HG03039 (cell line): ENCODE data around the gene MAP4K3.
"Not testable (repeated sequence)": the region's sequence is repeated elsewhere in the genome, so short reads cannot be mapped to it uniquely, and the experiment has no call there.

Experiments
- ATAC-seq: cut with Tn5 transposase; IDR thresholded peaks from one replicate; pipeline ENCODE4 v1.9.1; 2021; ENCODE audit warnings: mild to moderate bottlenecking, moderate library complexity; ENCODE audit not compliant: unreplicated experiment

MAP4K3 gene

DNA sequence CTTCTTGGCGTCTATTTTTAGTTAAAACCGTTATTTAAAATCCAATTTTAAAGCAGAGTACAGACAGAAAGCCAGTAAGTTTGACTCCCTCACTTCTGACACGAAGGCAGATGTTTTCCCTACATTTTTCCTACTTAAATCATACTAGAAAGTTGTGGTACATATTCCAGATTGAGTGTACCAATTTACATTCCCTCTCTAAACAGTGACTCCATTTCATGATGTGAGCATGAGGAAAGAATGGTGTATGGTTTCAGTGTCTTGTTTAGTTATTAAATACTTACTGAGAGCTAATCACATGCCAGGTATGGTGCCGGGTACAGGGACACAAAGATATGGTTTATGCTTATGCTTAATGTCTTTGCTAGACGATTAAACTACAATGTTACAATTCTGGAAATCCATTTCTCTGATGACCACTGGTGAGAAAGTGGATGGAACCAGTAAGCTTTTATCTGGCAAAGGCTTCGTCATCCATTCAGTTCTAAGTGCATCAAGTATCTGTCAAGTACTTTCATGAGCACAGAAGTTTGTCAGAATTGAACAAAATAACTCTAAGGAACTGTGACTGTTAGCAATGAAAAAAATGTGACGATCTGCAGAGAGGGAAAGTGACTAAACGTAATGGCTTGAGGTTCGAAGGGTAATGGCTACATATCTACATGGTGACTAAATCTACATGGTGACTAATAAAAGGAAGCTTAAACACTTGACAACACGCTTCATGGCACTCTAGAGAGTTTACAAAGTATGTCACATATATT lies 25.7 kb downstream of the MAP4K3 start:
- ATAC-seq = no peak

DNA sequence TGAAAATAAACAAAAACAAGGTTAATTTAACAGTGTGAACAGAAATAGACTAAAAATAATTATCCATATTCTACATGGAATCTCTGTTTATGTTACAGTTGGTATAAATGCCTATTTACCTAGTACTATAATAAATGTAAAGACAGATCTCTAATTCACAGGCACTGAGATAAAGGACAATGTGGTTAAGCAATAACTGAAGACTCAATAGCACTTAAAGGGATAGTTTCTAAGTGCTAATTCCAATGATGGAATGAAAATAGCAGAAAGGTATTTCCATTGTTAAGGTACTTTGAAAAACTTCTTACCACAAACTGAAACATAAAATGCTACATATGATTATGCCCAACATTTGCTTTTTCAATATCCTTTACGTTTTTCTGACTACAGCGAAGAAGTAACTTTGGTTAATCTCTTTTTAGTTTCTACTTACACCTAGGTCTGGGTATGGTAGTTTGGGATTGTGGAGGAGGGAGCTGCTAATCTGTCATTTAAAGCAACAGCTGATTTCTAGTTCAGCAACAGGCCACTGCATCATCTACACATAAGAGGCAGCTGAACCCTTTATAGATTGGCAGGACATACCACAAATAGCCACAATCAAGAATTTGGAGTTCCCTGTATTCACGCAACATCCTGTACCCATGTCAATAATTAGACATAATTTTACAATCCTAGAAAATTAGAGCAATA lies 27.2 kb downstream of the MAP4K3 start:
- ATAC-seq = no peak

- ATAC-seq = peak; percentile 37
Measured at GRCh38 chr2:39408351-39409136, 28.5 kb downstream of the MAP4K3 start.

DNA sequence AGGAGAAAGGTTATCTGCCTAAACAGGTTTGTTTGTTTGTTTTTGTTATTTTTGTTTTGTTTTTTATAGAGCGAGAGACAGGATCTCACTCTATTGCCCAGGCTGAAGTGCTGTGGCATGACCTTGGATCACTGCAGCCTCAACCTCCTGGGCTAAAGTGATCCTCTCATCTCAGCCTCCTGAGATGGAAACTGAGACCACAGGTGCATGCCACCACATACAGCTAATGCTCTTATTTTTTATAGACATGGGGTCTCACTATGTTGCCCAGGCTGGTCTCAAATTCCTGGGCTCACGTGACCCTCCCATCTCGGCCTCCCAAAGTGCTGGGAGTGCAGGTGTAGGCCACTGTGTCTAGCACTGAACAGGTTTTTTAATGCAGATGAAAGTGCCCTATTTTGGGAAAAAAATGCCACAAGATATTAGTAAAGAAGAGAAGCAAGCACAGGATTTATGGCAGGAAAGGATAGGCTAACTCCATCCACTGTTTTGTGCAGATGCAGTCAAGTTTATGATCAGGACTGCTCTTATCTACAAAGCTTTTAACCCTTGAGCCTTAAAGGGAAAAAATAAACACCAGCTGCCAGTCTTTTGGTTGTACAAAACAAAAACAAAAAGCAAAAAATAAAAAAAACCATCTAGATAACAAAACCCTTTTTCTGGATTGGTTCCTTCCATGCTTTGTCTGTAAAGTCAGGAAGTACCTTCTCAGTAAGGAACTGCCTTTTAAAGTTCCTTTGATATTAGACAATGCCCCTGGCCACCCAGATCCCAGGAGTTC lies 29.4 kb downstream of the MAP4K3 start:
- no peak for ATAC-seq

GRCh38 chr2:39405364-39405763 lies 31.7 kb downstream of the MAP4K3 start:
- ATAC-seq = no peak

DNA sequence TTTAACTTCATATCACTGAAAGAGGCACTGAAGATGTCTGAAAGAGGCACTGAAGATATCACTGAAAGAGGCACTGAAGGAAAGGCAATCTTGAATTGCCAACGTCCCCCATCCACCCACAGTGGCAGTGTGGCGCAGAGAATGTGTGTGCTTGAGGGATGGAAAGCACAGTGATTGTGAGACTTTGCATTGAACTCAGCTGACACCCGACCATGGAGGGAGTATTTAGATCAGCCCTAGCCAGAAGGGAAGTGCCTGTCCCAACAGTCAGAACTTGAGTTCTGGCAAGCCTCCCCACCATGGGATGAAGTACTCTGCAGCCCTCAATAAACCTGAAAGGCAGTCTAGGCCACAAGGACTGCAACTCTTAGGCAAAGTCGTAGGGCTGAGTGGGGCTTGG lies 33.8 kb downstream of the MAP4K3 start:
- peak; percentile 57 for ATAC-seq

- ATAC-seq = no peak
Measured at GRCh38 chr2:39401319-39401718, 35.8 kb downstream of the MAP4K3 start.

DNA sequence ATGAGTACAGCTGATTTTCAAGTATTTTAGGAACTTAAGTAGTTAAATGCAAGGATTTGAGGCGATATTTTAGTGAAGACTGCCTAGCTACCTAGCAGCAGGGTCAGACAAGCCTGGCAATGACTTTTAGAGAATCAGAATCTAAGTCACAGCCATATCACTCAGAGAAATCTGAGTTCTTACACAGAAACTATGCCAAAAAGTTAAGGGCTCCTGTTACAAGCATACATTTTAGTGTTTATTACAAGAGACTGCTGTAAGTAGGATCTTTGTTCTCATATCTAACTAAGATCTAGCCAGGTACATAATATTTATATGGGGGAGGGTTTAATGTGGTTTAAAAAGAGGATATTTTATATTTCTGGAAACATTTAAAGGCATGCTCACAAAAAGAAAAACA lies 37.5 kb downstream of the MAP4K3 start:
- no peak for ATAC-seq

- ATAC-seq = no peak
Measured at GRCh38 chr2:39395313-39395712, 41.8 kb downstream of the MAP4K3 start.

DNA sequence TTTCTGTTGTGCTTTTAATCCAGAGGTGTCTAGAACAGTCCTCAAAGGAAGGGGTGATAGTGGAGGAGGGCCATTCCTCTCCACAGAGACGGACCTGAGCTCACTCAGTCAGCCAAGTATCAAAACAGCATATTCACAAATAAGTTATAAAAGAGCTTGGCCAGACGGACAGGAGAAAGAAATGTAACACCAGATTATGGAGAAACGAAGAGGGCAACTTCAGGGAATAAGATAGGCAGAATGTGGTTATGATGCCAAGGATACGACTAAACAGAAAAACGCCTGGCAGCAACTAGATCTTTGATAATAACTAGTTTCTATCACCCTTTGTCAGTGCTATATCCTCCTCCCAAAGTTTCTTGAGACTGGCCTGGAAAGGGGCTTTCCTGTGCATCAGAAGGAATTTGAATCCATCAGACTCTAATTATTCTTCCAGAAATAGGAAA lies 42.5 kb downstream of the MAP4K3 start:
- no peak for ATAC-seq

GRCh38 chr2:39392672-39393071 lies 44.4 kb downstream of the MAP4K3 start:
- no peak for ATAC-seq

DNA sequence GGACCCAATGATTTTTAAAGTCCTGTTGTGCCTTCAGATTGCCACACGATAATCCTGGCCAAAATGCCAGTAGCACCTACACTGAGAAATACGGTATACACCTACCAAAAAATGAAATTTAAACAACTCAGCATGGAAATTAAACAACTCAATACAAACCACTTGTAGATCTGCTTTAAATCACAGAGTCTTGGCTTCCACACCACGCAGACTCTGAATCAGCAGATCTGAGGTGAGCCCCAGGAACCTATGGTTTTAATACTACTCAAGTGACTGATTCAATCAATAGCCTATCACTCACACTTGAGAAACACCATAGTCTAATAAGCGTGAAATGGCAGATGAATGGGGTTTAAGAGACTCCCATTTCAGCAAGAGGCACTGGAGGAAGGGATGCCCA lies 46.9 kb downstream of the MAP4K3 start:
- ATAC-seq = no peak

GRCh38 chr2:39386064-39386463 lies 51.0 kb downstream of the MAP4K3 start:
- no peak for ATAC-seq

DNA sequence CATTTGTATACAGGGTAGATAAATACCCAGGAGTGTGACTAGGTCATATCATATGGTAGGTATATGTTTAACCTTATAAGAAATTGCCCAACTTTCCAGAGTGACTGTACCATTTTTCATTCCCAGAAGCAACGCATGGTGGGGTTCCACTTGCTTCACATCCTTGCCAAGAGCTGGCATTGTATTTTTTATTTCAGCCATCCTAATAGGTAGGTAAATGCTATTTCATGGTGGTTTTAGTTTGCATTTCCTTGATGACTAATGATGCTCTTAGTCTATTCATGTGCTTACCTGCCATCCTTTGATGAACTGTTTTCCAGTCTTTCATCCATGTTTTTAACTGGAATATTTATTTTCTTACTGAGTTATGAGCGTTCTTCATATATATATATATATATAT lies 51.9 kb downstream of the MAP4K3 start:
- ATAC-seq = no peak

DNA sequence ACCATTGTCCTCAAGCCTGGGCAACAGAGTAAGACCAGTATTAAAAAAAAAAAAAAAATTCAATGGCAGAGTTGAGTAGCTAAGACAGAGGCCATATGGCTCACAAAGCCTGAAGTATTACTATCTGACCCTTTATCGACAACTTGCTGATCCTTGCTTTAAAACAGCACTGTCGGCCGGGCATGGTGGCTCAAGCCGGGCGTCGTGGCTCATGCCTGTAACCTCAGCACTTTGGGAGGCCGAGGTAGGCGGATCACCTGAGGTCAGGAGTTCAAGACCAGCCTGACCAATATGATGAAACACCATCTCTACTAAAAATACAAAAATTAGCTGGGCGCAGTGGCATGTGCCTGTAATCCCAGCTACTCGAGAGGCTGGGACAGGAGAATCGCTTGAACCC lies 53.0 kb downstream of the MAP4K3 start:
- not testable (repeated sequence) for ATAC-seq

DNA sequence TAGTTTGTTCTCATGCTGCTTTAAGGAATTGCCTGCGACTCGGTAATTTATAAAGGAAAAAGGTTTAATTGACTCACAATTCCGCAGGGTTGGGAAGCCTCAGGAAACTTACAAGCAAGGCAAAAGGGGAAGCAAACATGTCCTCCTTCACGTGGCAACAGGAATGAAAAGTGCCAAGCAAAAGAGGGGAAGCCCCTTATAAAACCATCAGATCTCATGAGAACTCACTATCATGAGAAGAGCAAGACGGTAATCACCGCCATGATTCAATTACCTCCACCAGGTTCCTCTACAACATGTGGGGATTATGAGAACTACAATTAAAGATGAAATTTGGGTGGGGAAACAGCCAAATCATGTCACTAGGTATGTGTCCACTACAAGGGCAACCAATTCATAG lies 53.9 kb downstream of the MAP4K3 start:
- ATAC-seq = no peak

DNA sequence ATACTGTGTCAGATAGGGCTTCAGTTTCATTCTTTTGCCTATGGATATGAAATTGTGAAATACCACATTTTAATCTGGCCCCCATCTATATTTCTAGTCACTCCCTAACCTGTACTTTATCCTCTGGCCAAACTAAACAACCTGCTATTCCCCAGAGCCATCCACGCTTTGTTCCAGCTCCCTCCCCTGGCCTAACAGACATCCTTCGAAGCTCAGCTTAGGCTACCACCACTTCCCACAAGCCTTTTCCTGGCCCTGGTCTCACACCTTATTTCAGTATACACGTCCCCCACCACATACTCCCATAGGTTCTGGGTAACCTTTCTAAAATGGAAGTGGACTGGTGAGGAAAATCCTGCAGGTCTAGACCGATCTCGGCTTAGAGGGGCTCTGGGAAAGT lies 55.4 kb downstream of the MAP4K3 start:
- no peak for ATAC-seq

DNA sequence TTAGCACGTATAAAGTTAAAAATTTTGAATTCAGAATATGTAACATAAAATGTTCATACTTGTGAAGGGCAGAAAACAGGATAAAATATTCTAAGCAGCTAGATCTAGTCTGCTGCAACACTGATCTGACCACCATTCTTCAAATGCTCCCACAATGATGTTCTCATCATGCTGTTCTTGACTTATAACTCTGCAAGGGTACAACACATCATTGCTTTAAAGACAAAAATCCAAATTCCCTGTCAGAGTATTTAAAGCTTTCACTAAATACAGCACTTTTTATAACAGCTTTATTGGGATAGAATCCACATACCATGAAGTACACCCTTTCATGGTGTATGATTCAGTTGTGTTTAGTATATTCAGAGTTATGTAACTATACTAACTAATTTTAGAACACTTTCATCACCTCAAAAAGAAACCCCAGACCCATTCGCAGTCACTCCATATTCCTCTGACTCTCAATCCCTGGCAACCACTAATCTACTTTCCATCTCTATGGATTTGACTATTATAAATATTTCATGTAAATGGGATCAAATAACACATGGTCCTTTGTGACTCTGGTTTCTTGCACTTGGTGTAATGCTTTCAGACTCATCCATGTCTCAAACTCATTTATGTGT lies 56.4 kb downstream of the MAP4K3 start:
- no peak for ATAC-seq

DNA sequence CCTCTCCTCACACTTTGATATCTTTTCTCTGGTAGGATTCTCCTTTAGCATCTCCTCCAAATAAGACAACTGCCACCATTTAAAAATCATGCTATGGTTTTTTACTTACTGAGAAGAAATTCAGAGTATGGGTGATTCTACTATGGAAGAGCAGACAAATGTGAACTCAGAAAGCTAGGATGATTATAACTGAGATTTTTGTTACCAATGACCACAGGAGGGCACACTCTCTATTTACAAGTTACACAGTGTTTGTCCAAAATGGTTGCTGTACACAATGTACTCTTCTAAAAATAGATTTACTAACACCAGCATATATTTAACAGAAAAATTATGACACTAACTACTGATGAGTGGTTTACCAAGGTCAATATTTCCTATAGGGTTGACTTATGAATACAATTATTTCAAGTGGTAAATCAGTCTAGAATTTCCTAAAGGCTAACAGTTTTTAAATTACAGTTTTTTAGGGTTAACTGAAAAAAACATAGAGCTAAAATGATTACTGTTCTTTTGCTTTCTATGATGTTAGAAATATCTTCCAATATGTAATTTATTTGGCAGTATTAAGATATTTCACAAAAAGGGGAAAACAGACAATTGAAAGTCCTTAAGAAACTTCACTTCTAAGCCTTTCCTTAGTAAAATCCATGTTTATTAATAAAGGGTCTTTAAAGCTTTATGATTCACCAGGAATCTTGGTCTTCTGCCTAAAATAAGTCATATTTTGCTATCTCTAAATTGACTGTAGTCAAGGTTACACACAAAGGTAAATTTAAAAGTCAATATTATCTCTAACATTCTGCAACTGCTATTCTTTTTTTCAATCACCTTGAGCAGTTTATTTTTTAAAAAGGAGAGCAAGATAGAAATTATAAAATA lies 57.2 kb downstream of the MAP4K3 start:
- peak; percentile 58 for ATAC-seq
